Naive thymus-derived CD8-positive, alpha-beta T cell (primary cell): ENCODE data around the gene RRP8. TPM values are rescaled to one million over a fixed set of nuclear protein-coding genes. Genes with fewer than 3 reads are reported as not detected.

Experiments used
- ATAC-seq, 2 donors: fragments of 150-1000 bp; cut with Tn5 transposase in 1 of 2; sonication (Bioruptor Pico), chemical (Tn5 transposase) in 1 of 2; 1 replicate in 1 of 2; 2 replicates in 1 of 2; pipeline ENCODE4 v1.10.0; 2021; ENCODE audit warnings: mild to moderate bottlenecking in 2 of 2, moderate library complexity in 2 of 2
- POLR2A ChIA-PET: fragments of 350-600 bp; sonication (Branson Sonifier 250); formaldehyde crosslinking; loops from one replicate; lab custom pipeline; 2021; ENCODE audit warnings: antibody characterized with exemption; lab: Charles Lee
- DNase-seq, 10 donors: peaks; one replicate each; pipeline versions ENCODE4 v3.0.0 to v3.0.0-alpha.2; 2020 to 2022
- H3K27ac Mint-ChIP-seq, 10 donors: one replicate each; pipeline ENCODE4 v1.8.0; 2020 to 2022; ENCODE audit warnings: mild to moderate bottlenecking in 10 of 10, mixed read lengths in 10 of 10, moderate library complexity in 4 of 10, inconsistent platforms in 1 of 10
- H3K27me3 Mint-ChIP-seq, 5 donors: one replicate each; pipeline ENCODE4 v1.8.0; 2021 to 2022; ENCODE audit warnings: mixed read lengths in 5 of 5
- H3K36me3 Mint-ChIP-seq, 3 donors: one replicate each; pipeline ENCODE4 v1.8.0; 2020 to 2022; ENCODE audit warnings: mixed read lengths in 3 of 3, mild to moderate bottlenecking in 2 of 3, inconsistent platforms in 1 of 3
- H3K4me1 Mint-ChIP-seq, 4 donors: one replicate each; pipeline ENCODE4 v1.8.0; 2021 to 2022; ENCODE audit warnings: mixed read lengths in 4 of 4
- H3K4me3 Mint-ChIP-seq, 10 donors: one replicate each; pipeline ENCODE4 v1.8.0; 2020 to 2022; ENCODE audit warnings: mild to moderate bottlenecking in 10 of 10, mixed read lengths in 10 of 10, moderate library complexity in 6 of 10, inconsistent platforms in 1 of 10
- H3K9me3 Mint-ChIP-seq, 9 donors: one replicate each; pipeline ENCODE4 v1.8.0; 2020 to 2022; ENCODE audit warnings: mixed read lengths in 9 of 9, mild to moderate bottlenecking in 3 of 9, inconsistent platforms in 1 of 9, moderate library complexity in 1 of 9
- polyA plus RNA-seq, 3 donors: library from polyadenylated mRNA; unstranded; fragments of 300-500 nt; fragmentation: Illumina TruSeq; gene quantifications; one replicate each; pipeline ENCODE4 v1.2.3, GENCODE V29; 2021
- total RNA-seq, 8 experiments: library from RNA in 2 of 8; stranded (reverse) in 2 of 8; gene quantifications; one replicate each; pipeline ENCODE4 v1.2.3 and lab custom pipeline; 2021 to 2026

RRP8 gene
- total and polyA plus RNA-seq, 5 experiments from 2014 or later, result 17.8 to 35.7 (median 25.9) TPM

GRCh38 chr11:6570691-6571427 is 32.6 kb downstream of the RRP8 start:
- peaks cover 0 to 16% (median 8%) of the 10 kb centered on the region in 3 donors for H3K36me3 Mint-ChIP-seq
- H3K4me3 Mint-ChIP-seq, result no peak overlapping the region
- H3K4me1 Mint-ChIP-seq, result peaks cover 0 to 10% (median 2%) of the 10 kb centered on the region in 4 donors
- POLR2A ChIA-PET, result no interaction called here
- no peak overlapping the region for H3K27ac Mint-ChIP-seq
- DNase-seq, result no peak
- no peak for ATAC-seq
- H3K9me3 Mint-ChIP-seq, result no peaks in the 10 kb centered on the region
- no peaks in the 10 kb centered on the region for H3K27me3 Mint-ChIP-seq

GRCh38 chr11:6569706-6570105 is 33.7 kb downstream of the RRP8 start:
- Mint-ChIP-seq H3K27me3 (no peaks in the 10 kb centered on the region), H3K4me1 (peaks cover 0 to 10% (median 2%) of the 10 kb centered on the region in 4 donors), H3K36me3 (peaks cover 0 to 16% (median 14%) of the 10 kb centered on the region in 3 donors), H3K4me3 (no peak overlapping the region), H3K27ac (peak overlapping the region in 3 of 10 donors; percentile 50 to 67 (median 56)), H3K9me3 (no peaks in the 10 kb centered on the region)
- ATAC-seq, result no peak
- POLR2A ChIA-PET, result no interaction called here
- no peak for DNase-seq

- Mint-ChIP-seq H3K4me3 (no peak overlapping the region), H3K36me3 (peaks cover 0 to 19% (median 10%) of the 10 kb centered on the region in 3 donors), H3K27ac (peak overlapping the region in 2 of 10 donors; percentile 9 to 67), H3K27me3 (no peaks in the 10 kb centered on the region), H3K4me1 (peaks cover 0 to 10% (median 1%) of the 10 kb centered on the region in 4 donors), H3K9me3 (no peaks in the 10 kb centered on the region)
- ATAC-seq (no peak), DNase-seq (peak in 1 of 10 donors; percentile 13)
- POLR2A ChIA-PET, result no interaction called here
These were observed 35.1 kb downstream of the RRP8 start for GRCh38 chr11:6568191-6568918.

- Mint-ChIP-seq H3K9me3 (no peaks in the 10 kb centered on the region), H3K27me3 (no peaks in the 10 kb centered on the region), H3K27ac (no peak overlapping the region), H3K4me3 (no peak overlapping the region), H3K36me3 (peaks cover 2 to 23% (median 12%) of the 10 kb centered on the region in 3 donors), H3K4me1 (peaks cover 0 to 10% (median 1%) of the 10 kb centered on the region in 4 donors)
- POLR2A ChIA-PET, result no interaction called here
- DNase-seq (peak in 1 of 10 donors; percentile 12), ATAC-seq (no peak)
These were observed 36.1 kb downstream of the RRP8 start for GRCh38 chr11:6567371-6567745.

GRCh38 chr11:6566704-6567370 is 36.6 kb downstream of the RRP8 start:
- Mint-ChIP-seq H3K36me3 (peaks cover 6 to 26% (median 10%) of the 10 kb centered on the region in 3 donors), H3K27me3 (no peaks in the 10 kb centered on the region), H3K4me1 (peaks cover 0 to 10% (median 1%) of the 10 kb centered on the region in 4 donors), H3K9me3 (no peaks in the 10 kb centered on the region), H3K4me3 (no peak overlapping the region), H3K27ac (peak overlapping the region in 2 of 10 donors; percentile 29 to 36)
- no peak for ATAC-seq
- POLR2A ChIA-PET, result interaction anchor here (0.5 kb wide), 1 partner anchor 26 kb away, joined by 3 read pairs; no protein-coding TSS in a partner anchor
- no peak for DNase-seq

- ATAC-seq, result no peak
- peaks cover 9 to 30% (median 11%) of the 10 kb centered on the region in 3 donors for H3K36me3 Mint-ChIP-seq
- H3K27ac Mint-ChIP-seq, result peak overlapping the region in 2 of 10 donors; percentile 29 to 36
- peaks cover 0 to 8% (median 1%) of the 10 kb centered on the region in 4 donors for H3K4me1 Mint-ChIP-seq
- no peaks in the 10 kb centered on the region for H3K9me3 Mint-ChIP-seq
- no peak overlapping the region for H3K4me3 Mint-ChIP-seq
- POLR2A ChIA-PET, result interaction anchor here (0.5 kb wide), 1 partner anchor 27 kb away, joined by 3 read pairs; no protein-coding TSS in a partner anchor
- peak in 1 of 10 donors; percentile 12 for DNase-seq
- H3K27me3 Mint-ChIP-seq, result no peaks in the 10 kb centered on the region
These were observed 37.3 kb downstream of the RRP8 start for GRCh38 chr11:6565988-6566703.

GRCh38 chr11:6565325-6565724 is 38.1 kb downstream of the RRP8 start:
- Mint-ChIP-seq H3K27me3 (no peaks in the 10 kb centered on the region), H3K36me3 (peaks cover 9 to 36% (median 11%) of the 10 kb centered on the region in 3 donors), H3K4me1 (peaks cover 0 to 8% (median 1%) of the 10 kb centered on the region in 4 donors), H3K4me3 (no peak overlapping the region), H3K27ac (peak overlapping the region in 2 of 10 donors; percentile 29 to 36), H3K9me3 (no peaks in the 10 kb centered on the region)
- POLR2A ChIA-PET, result no interaction called here
- no peak for DNase-seq
- ATAC-seq, result no peak

GRCh38 chr11:6563667-6564066 is 39.7 kb downstream of the RRP8 start:
- H3K9me3 Mint-ChIP-seq, result no peaks in the 10 kb centered on the region
- ATAC-seq (no peak), DNase-seq (peak in 1 of 10 donors; percentile 8)
- no peaks in the 10 kb centered on the region for H3K27me3 Mint-ChIP-seq
- POLR2A ChIA-PET, result no interaction called here
- no peak overlapping the region for H3K4me3 Mint-ChIP-seq
- H3K27ac Mint-ChIP-seq, result peak overlapping the region in 1 of 10 donors; percentile 12
- peaks cover 11 to 47% (median 11%) of the 10 kb centered on the region in 3 donors for H3K36me3 Mint-ChIP-seq
- peaks cover 0 to 5% (median 0%) of the 10 kb centered on the region in 4 donors for H3K4me1 Mint-ChIP-seq

GRCh38 chr11:6563121-6563619 is 40.2 kb downstream of the RRP8 start:
- H3K27ac Mint-ChIP-seq, result no peak overlapping the region
- H3K36me3 Mint-ChIP-seq, result peaks cover 11 to 47% (median 12%) of the 10 kb centered on the region in 3 donors
- H3K9me3 Mint-ChIP-seq, result no peaks in the 10 kb centered on the region
- H3K4me3 Mint-ChIP-seq, result no peak overlapping the region
- H3K4me1 Mint-ChIP-seq, result peaks cover 0 to 3% (median 0%) of the 10 kb centered on the region in 4 donors
- ATAC-seq, result no peak
- DNase-seq, result peak in 1 of 10 donors; percentile 10
- POLR2A ChIA-PET, result no interaction called here
- H3K27me3 Mint-ChIP-seq, result no peaks in the 10 kb centered on the region

GRCh38 chr11:6561288-6561687 is 42.1 kb downstream of the RRP8 start:
- Mint-ChIP-seq H3K27ac (peak overlapping the region in 1 of 10 donors; percentile 1), H3K36me3 (peaks cover 11 to 51% (median 11%) of the 10 kb centered on the region in 3 donors), H3K4me3 (no peak overlapping the region), H3K9me3 (no peaks in the 10 kb centered on the region), H3K27me3 (no peaks in the 10 kb centered on the region), H3K4me1 (peaks cover 0 to 6% (median 1%) of the 10 kb centered on the region in 4 donors)
- ATAC-seq, result no peak
- POLR2A ChIA-PET, result no interaction called here
- no peak for DNase-seq

- H3K27me3 Mint-ChIP-seq, result no peaks in the 10 kb centered on the region
- H3K4me1 Mint-ChIP-seq, result peaks cover 0 to 4% (median 1%) of the 10 kb centered on the region in 4 donors
- H3K27ac Mint-ChIP-seq, result no peak overlapping the region
- no peak overlapping the region for H3K4me3 Mint-ChIP-seq
- POLR2A ChIA-PET, result no interaction called here
- ATAC-seq (no peak), DNase-seq (no peak)
- H3K36me3 Mint-ChIP-seq, result peaks cover 11 to 43% (median 11%) of the 10 kb centered on the region in 3 donors
- no peaks in the 10 kb centered on the region for H3K9me3 Mint-ChIP-seq
These were observed 44.0 kb downstream of the RRP8 start for GRCh38 chr11:6559369-6559768.
